Adipose tissue (tissue), 3 donors: ENCODE measurements around the gene POLR3E. TPM values are rescaled to one million over a fixed set of nuclear protein-coding genes. Genes with fewer than 3 reads are reported as not detected.
A peak's percentile ranks its signal among the peaks of the same experiment; 100 is the strongest.

ENCODE experiments used
- H3K27ac ChIP-seq: one replicate; pipeline ENCODE4 v1.5.1; 2013; ENCODE audit warnings: low read depth, low read length
- WGBS, 3 donors: extraction: QIAGEN DNeasy Blood & Tissue Kit; methylation state at CpG; one replicate each; pipeline ENCODE4 v1.1.7; 2013; 5-methylcytosine and 5-hydroxymethylcytosine counted together
- polyA plus RNA-seq, 3 donors: library from polyadenylated mRNA; stranded (reverse); fragments of 200-250 nt; gene quantifications; one replicate each; pipeline ENCODE4 v1.2.3, GENCODE V29; 2013
- donor health status: healthy with polysubstance abuse.
- donor health status: Bipolar disorder and iron deficiency.
- donor health status: healthy.

The POLR3E gene
- 10 to 100 TPM; 19.1 to 29.3 (median 24.3) TPM for polyA plus RNA-seq

- WGBS, 3 donors, result 0 to 1% (median 0%) methylated on average over 49 to 76 of the region's 76 CpGs
- peak within 1 kb of the TSS; percentile 71 for H3K27ac ChIP-seq
These were observed at the start of gene POLR3E for GRCh38 chr16:22297114-22297870. Gene POLR3E, plus strand, starts transcription at chr16:22297409. Its CDS starts 5,560 bp downstream, at chr16:22302969.

DNA sequence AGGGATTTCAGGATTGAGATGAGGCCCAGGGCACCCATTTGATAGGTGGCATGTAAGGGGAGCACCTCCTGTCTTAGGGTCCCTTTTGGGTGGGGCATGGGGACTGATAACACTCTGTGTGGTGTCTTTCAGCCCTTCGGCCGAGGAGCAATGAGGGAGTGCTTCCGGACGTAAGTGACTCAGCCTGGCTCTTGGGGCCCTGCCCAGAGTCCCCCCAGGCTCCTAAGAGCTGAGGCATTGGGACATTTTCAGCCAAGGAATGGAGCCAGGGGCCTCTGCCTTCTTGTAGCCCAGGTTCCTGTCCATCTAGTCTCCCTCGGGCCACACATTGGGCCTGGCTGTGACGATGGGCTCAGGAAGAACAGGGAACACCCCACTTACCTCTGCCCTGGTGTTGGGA is 46.7 kb upstream of the POLR3E start:
- H3K27ac ChIP-seq, result no peak overlapping the region
- 61 to 86% (median 67%) methylated on average over 6 of the region's 6 CpGs for WGBS, 3 donors

GRCh38 chr16:22252317-22252716 is 44.9 kb upstream of the POLR3E start:
- 84 to 97% (median 95%) methylated on average over 5 of the region's 5 CpGs for WGBS, 3 donors
- no peak overlapping the region for H3K27ac ChIP-seq

DNA sequence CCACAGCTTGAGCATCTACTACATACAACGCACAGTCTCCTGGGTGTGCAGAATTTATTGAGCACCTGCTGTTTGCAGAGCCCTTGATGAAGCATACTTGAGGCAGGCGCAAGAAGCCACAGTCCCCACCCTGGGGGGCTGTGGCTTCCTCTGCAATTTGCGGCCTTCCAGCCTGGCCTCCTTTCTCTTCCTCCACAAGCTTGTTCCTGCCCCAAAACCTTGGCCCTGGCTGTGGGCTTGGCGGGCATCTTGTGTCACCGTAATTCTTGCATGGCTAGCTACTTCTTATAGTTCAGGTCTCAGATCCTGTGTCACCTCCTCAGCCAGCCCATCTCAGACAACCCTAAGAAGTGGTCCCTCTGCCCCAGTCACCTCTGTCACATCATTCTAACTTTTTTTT is 43.9 kb upstream of the POLR3E start:
- WGBS, 3 donors, result 91 to 95% (median 93%) methylated on average over 5 of the region's 5 CpGs
- H3K27ac ChIP-seq, result no peak overlapping the region

DNA sequence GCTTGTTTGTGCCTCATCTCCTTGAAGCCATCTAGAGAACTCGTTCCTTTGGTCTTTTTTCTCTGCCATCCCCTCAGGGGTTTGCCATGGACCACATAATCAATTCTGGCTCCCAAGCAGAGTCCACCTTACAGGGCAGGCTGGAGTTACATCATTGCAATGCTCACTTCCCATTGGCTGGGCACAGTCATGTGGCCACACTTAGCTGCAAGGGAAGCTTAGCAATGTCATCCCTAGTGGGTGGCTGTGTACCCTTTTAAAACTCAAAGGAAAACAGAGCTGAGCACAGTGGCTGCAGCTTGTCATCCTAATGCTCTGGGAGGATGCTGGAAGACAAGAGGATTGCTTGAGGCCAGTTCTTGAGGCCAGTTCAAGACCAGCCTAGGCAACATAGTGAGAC is 41.9 kb upstream of the POLR3E start:
- WGBS, 3 donors, result 97 to 100% (median 100%) methylated on average over 1 of the region's 1 CpG
- H3K27ac ChIP-seq, result no peak overlapping the region

DNA sequence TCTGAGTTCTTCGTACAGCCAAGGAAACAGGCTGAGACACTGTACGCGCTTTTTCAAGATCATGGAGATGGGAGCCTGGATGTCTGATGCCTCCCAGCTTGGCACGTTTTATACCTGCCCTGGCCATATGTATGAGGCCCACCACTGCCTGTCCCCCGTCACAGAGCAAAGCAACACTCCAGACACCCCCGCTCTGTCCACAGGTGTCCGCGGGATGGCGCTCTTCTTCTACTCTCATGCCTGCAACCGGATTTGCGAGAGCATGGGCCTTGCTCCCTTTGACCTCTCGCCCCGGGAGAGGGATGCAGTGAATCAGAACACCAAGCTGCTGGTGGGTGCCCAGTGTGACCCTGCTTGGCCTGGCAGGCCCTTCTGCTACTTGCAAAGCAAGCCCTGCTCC is 39.8 kb upstream of the POLR3E start:
- 97 to 98% (median 97%) methylated on average over 13 of the region's 13 CpGs for WGBS, 3 donors
- H3K27ac ChIP-seq, result no peak overlapping the region

GRCh38 chr16:22260490-22260889 is 36.7 kb upstream of the POLR3E start:
- 94 to 99% (median 98%) methylated on average over 3 of the region's 3 CpGs for WGBS, 3 donors
- H3K27ac ChIP-seq, result no peak overlapping the region

DNA sequence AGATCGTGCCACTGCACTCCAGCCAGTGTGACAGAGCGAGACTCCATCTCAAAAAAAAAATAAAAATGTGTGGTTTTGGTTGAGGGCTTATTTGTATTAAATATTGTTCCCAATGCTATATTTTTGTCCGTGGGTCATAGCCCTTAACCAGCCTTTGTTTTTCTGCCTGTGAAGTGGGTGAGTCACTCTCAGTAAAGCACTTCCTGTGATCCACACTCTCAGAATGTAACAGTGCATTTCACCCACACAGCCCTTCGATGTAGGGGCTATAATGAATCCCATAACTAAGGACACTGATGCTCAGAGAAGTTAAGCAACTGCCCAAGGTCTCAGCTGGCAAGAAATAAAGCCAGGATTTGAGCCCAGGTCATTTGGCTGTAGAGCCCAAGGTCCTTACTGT is 34.7 kb upstream of the POLR3E start:
- WGBS, 3 donors, result 90 to 93% (median 93%) methylated on average over 4 of the region's 4 CpGs
- no peak overlapping the region for H3K27ac ChIP-seq

DNA sequence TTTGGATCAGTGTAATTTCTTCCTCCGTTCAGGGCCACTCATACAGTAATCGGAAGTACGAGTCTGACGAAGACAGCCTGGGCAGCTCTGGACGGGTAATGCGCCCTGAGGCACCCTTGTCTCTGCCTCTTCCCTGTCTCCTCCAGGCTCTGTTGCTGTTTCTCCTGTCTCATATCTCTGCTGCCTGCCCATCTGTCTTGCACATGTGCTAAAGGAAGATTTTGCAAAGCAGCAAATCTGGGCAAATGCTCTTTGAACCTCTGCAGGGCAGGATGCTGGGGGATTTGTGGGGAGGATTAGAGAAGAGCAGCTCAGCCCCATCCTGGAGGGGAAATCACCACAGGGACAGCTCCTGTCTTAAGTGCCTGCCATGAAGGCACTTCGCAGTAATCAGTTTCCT is 32.4 kb upstream of the POLR3E start:
- WGBS, 3 donors, result 90 to 93% (median 91%) methylated on average over 7 of the region's 7 CpGs

GRCh38 chr16:22265351-22265750 is 31.9 kb upstream of the POLR3E start:
- 87 to 95% (median 91%) methylated on average over 5 of the region's 5 CpGs for WGBS, 3 donors

More for the DNA sequence above, 32.4 kb upstream of the POLR3E start:
- H3K27ac ChIP-seq, result no peak overlapping the region

DNA sequence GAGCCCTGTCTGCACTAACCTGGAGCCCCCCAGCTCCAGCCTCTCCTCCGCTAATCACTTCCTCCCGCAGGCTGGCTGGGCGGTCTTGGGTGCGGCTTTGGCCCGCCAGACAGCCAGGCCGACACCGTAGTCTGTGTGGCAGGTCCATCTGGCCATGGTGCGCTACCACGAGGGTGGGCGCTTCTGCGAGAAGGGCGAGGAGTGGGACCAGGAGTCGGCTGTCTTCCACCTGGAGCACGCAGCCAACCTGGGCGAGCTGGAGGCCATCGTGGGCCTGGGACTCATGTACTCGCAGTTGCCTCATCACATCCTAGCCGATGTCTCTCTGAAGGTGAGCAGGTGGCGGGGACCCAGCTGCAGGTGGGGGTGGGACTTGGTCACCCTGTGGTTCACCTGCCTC is 30.7 kb upstream of the POLR3E start:
- 93 to 98% (median 96%) methylated on average over 19 of the region's 19 CpGs for WGBS, 3 donors

More at GRCh38 chr16:22265351-22265750, 31.9 kb upstream of the POLR3E start:
- H3K27ac ChIP-seq, result no peak overlapping the region

GRCh38 chr16:22267764-22268163 is 29.4 kb upstream of the POLR3E start:
- H3K27ac ChIP-seq, result no peak overlapping the region
- WGBS, 3 donors, result 74 to 88% (median 80%) methylated on average over 8 of the region's 8 CpGs

More for the DNA sequence above, 30.7 kb upstream of the POLR3E start:
- H3K27ac ChIP-seq, result no peak overlapping the region

DNA sequence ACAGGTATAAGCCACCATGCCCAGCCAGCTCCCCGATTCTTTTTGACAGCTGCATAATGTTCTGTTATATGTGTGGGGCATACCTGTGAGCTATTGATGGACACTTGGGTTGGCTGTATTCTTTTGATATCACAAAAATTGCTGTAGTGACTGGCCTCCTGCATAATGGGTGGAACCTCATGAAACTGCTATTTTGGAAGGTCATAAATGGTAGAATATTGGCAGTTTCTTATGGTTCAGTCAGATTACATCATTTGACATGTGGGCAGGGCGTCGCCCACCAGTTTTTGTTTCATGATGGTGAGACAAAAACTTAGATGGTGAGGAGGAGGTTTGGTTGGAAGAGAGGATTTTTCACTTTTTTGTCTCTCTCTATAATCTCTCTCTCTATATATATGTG is 26.7 kb upstream of the POLR3E start:
- 90 to 96% (median 94%) methylated on average over 3 of the region's 3 CpGs for WGBS, 3 donors

DNA sequence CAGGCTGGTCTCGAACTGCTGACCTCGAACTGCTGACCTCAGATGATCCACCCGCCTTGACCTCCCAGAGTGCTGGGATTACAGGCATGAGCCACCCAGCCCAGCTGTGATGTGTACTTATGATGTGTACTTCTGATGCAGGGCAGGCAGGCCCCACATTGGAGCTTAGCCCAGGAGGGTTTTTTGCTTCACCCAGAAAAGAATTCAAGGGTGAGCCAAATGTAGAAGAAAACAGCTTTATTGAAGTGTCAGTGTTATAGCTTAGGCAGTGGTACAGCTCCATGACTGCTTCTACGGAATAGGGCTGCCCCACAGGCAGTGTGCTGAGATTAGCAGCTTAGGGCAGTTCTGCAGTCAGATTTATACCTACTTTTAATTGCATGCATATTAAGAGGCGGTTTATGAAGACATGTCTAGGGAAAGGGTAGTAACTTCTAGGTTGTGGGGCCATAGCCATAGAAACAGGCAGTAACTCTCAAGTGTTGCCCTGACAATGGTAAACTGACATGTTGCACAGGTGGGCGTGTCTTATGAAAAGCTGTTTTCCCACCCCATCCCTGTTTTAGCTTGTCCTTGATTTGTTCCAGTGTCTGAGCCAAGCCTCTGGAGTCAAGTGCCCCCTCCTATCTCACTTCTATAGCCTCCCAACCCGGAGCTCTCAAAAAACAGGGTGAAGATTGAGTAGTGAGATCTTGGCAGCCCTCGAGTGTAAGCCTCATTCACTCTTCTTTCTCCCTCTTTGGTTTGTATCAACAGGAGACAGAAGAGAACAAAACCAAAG is 24.1 kb upstream of the POLR3E start:
- no peak overlapping the region for H3K27ac ChIP-seq
- WGBS, 3 donors, result 80 to 85% (median 82%) methylated on average over 8 of the region's 8 CpGs

More for the DNA sequence above, 26.7 kb upstream of the POLR3E start:
- no peak overlapping the region for H3K27ac ChIP-seq

DNA sequence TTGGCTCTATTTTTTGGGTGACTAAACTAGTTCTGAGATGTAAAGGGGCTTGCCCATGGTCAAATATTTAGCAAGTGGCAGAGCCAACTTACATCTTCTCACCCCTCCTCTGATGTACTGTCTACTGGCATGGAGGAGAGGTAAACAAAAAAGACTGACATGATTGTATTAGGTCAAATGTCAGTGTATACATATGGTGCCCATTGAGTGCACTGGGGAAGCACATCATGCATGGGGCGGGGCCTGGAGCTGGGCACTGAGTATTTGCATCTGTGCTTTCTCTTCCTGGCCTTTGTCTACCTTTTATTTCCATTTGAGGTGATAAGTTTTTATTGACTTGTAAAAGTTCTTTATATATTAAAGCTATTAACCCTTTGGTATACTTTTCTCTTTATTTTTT is 22.3 kb upstream of the POLR3E start:
- WGBS, 3 donors, result 93 to 100% (median 100%) methylated on average over 1 of the region's 1 CpG
- no peak overlapping the region for H3K27ac ChIP-seq

DNA sequence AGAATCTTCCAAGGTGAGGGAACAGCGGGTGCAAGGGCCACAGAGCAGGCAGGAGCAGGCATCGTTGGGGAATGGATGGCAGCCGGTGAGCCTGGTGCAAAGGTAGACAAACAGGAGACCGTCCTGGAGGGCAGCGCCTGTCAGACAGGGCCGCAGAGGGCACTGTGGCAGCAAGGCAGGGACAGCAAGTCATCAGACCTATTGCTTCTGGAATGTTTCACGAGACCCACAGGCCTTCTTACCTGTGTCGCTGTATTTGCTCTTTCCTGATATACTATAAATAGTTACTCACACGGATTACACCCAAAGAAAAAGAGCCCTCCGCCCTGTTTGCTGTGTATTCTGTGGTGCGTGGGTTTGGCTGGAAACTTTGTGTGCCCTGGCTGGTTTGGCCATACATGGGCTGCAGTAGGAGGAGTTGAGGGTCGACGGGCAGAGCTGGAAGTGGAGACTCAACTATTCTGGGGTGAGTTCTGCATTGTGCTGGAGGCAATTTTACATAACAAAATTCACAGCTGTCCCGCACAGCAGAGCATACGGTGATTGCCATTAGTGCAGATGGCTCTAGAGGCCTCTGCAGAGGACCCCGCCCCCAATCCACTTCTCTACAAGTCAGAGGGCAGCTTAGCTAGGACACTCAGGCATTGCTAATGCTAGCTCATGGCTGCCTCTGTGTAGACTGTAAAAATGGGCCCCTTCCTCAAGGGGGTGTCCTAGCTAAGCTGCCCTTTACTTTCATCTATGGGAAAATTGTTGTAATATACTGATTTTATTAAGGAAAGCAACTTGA is 18.6 kb upstream of the POLR3E start:
- 73 to 90% (median 82%) methylated on average over 16 of the region's 16 CpGs for WGBS, 3 donors
- H3K27ac ChIP-seq, result no peak overlapping the region

DNA sequence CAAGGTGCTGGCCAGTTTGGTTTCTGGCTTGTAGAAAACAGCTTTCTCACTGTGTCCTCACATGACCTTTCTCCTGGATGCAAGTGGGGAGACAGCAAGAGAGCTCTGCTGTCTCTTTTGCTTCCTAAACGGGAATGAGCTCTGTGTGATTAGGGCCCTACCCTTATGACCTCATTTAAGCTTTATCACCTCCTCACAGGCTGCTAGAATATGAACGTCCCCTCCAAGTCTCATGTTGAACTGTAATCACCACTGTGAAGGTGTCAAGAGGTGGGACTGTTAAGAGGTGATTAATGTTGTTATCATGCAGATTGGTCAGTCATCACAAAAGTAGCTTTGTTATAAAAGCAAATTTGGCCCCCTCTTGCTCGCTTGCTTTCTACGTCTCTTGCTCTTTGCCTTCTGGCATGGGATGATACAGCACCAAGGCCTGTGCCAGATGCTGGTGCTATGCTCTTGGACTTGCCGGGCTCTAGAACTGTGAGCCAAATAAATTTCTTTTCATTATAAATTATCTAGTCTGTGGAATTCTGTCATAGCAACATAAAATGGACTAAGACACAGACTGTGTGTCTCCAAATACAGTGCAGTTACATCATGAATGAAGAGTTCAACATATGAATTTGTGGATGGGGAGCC is 14.8 kb upstream of the POLR3E start:
- WGBS, 3 donors, result 83 to 90% (median 87%) methylated on average over 5 of the region's 5 CpGs
- H3K27ac ChIP-seq, result no peak overlapping the region

- no peak overlapping the region for H3K27ac ChIP-seq
- 74 to 88% (median 78%) methylated on average over 9 of the region's 9 CpGs for WGBS, 3 donors
These were observed 12.6 kb upstream of the POLR3E start for GRCh38 chr16:22284637-22285036.
